H1 (cell line): ENCODE measurements around the gene GBGT1.

Experiments
- BCL11A ChIP-seq, 2 experiments: IDR thresholded peaks; one replicate each; pipeline ENCODE4 v1.6.1; 2011; ENCODE audit warnings: low read depth in 2 of 2, low read length in 2 of 2, mild to moderate bottlenecking in 2 of 2
- CEBPB ChIP-seq: IDR thresholded peaks from 2 replicates; pipeline ENCODE4 v1.6.1; 2012; ENCODE audit warnings: low read depth, low read length
- EP300 ChIP-seq, 2 experiments: IDR thresholded peaks; 1 replicate in 1 of 2; 2 replicates in 1 of 2; pipeline ENCODE4 v1.6.1; 2011 to 2012; ENCODE audit warnings: low read depth in 2 of 2, low read length in 2 of 2, mild to moderate bottlenecking in 2 of 2, borderline replicate concordance in 1 of 2, inconsistent platforms in 1 of 2, moderate library complexity in 1 of 2
- GABPA ChIP-seq: IDR thresholded peaks from 2 replicates; pipeline ENCODE4 v1.6.1; 2011; ENCODE audit warnings: mild to moderate bottlenecking, low read length, moderate library complexity, borderline replicate concordance; ENCODE audit not compliant: insufficient read depth
- JUND ChIP-seq: IDR thresholded peaks from 2 replicates; pipeline ENCODE4 v1.6.1; 2011; ENCODE audit warnings: mild to moderate bottlenecking, improper control_type of control experiment, low read length
- NRF1 ChIP-seq: IDR thresholded peaks from 2 replicates; pipeline ENCODE4 v1.6.1; 2011; ENCODE audit warnings: mild to moderate bottlenecking, low read depth, low read length, improper control_type of control experiment
- PHF8 ChIP-seq: fragments of 200-600 bp; sonication (generic); conservative IDR thresholded peaks from 2 replicates; pipeline ENCODE4 v1.7.1; 2012; ENCODE audit warnings: low read depth, mild to moderate bottlenecking, inconsistent platforms, low read length, moderate library complexity
- POLR2A ChIP-seq, 2 experiments: IDR thresholded peaks; 1 replicate in 1 of 2; 2 replicates in 1 of 2; pipeline ENCODE4 v1.6.1; 2011; ENCODE audit warnings: low read depth in 2 of 2, low read length in 2 of 2, mild to moderate bottlenecking in 2 of 2; ENCODE audit errors: control extremely low read depth in 1 of 2
- RBBP5 ChIP-seq: IDR thresholded peaks from 2 replicates; pipeline ENCODE4 v1.7.1; 2012; ENCODE audit warnings: low read depth, mild to moderate bottlenecking, inconsistent platforms, low read length, moderate library complexity, borderline replicate concordance
- SP1 ChIP-seq: IDR thresholded peaks from 2 replicates; pipeline ENCODE4 v1.6.1; 2011; ENCODE audit warnings: low read depth, low read length
- TAF1 ChIP-seq: IDR thresholded peaks from 2 replicates; pipeline ENCODE4 v1.6.1; 2011; ENCODE audit warnings: mild to moderate bottlenecking, low read depth, low read length
- TAF7 ChIP-seq: optimal IDR thresholded peaks from 2 replicates; pipeline ENCODE3; 2011; ENCODE audit warnings: low read depth, mild to moderate bottlenecking, inconsistent platforms, low read length, moderate library complexity, borderline replicate concordance
- YY1 ChIP-seq: IDR thresholded peaks from 2 replicates; pipeline ENCODE4 v1.6.1; 2011; ENCODE audit warnings: low read depth, mild to moderate bottlenecking, low read length
- TF ChIP-seq, protein P1 (sequence below), 3 experiments: IDR thresholded peaks; 1 replicate in 2 of 3; 2 replicates in 1 of 3; pipeline versions ENCODE4 v1.5.1 to v1.6.1; 2011; ENCODE audit warnings: low read length in 3 of 3, mild to moderate bottlenecking in 3 of 3, inconsistent platforms in 2 of 3, low read depth in 1 of 3, moderate library complexity in 1 of 3; ENCODE audit not compliant: insufficient read depth in 1 of 3; ENCODE audit errors: control extremely low read depth in 1 of 3

- no peak for TF ChIP-seq JUND
- TF ChIP-seq RBBP5 = no peak
- TF ChIP-seq, protein P1, sequence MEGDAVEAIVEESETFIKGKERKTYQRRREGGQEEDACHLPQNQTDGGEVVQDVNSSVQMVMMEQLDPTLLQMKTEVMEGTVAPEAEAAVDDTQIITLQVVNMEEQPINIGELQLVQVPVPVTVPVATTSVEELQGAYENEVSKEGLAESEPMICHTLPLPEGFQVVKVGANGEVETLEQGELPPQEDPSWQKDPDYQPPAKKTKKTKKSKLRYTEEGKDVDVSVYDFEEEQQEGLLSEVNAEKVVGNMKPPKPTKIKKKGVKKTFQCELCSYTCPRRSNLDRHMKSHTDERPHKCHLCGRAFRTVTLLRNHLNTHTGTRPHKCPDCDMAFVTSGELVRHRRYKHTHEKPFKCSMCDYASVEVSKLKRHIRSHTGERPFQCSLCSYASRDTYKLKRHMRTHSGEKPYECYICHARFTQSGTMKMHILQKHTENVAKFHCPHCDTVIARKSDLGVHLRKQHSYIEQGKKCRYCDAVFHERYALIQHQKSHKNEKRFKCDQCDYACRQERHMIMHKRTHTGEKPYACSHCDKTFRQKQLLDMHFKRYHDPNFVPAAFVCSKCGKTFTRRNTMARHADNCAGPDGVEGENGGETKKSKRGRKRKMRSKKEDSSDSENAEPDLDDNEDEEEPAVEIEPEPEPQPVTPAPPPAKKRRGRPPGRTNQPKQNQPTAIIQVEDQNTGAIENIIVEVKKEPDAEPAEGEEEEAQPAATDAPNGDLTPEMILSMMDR (IDR thresholded peaks at IDR 0.05; ENCODE audit: control extremely low read depth in 1 of 3, insufficient read depth in 1 of 3, low read depth in 1 of 3, low read length in 3 of 3) = no peak
- TF ChIP-seq POLR2A (IDR thresholded peaks at IDR 0.05; ENCODE audit: control extremely low read depth in 1 of 2, low read depth in 2 of 2, low read length in 2 of 2) = no peak
- TF ChIP-seq NRF1 = no peak
- no peak for TF ChIP-seq TAF1
- TF ChIP-seq BCL11A (IDR thresholded peaks at IDR 0.05; ENCODE audit: low read depth in 2 of 2, low read length in 2 of 2) = no peak
- no peak for TF ChIP-seq YY1
- TF ChIP-seq EP300 (IDR thresholded peaks at IDR 0.05; ENCODE audit: borderline replicate concordance in 1 of 2, low read depth in 2 of 2, low read length in 2 of 2) = no peak
- no peak for TF ChIP-seq TAF7
- no peak for TF ChIP-seq PHF8
- TF ChIP-seq GABPA = no peak
- TF ChIP-seq SP1 = no peak
- TF ChIP-seq CEBPB = no peak
Observed at GRCh38 chr9:133142684-133143622, 20.8 kb downstream of the GBGT1 start.
